Activated T-cell treated with anti-CD3 and anti-CD28 coated beads for 48 hours (primary cell): ENCODE results near the gene CTBP1.

ENCODE experiments used
- DNase-seq: peaks from one replicate; pipeline ENCODE4 v3.0.0-alpha.2; 2020; ENCODE audit warnings: low read depth

The CTBP1 gene

GRCh38 chr4:1174941-1175634, 73.8 kb downstream of the CTBP1 start:
- no peak for DNase-seq

GRCh38 chr4:1172971-1173757, 75.8 kb downstream of the CTBP1 start:
- no peak for DNase-seq

- no peak for DNase-seq
Observed at GRCh38 chr4:1172228-1172851, 76.6 kb downstream of the CTBP1 start, which contains the start of gene SPON2. SPON2 (minus strand) TSS chr4:1172583.

- DNase-seq: peak; percentile 56
Observed at GRCh38 chr4:1171311-1172227, 77.4 kb downstream of the CTBP1 start.

GRCh38 chr4:1170976-1171310, 78.0 kb downstream of the CTBP1 start:
- no peak for DNase-seq

GRCh38 chr4:1170156-1170975, 78.6 kb downstream of the CTBP1 start:
- DNase-seq: no peak

- no peak for DNase-seq
Observed at GRCh38 chr4:1169691-1170096, 79.2 kb downstream of the CTBP1 start.

- no peak for DNase-seq
Observed at GRCh38 chr4:1169171-1169671, 79.7 kb downstream of the CTBP1 start.

GRCh38 chr4:1168191-1169101, 80.5 kb downstream of the CTBP1 start:
- no peak for DNase-seq

- DNase-seq: peak; percentile 87
Observed at GRCh38 chr4:1167244-1167949, 81.5 kb downstream of the CTBP1 start.

GRCh38 chr4:1166509-1167243, 82.3 kb downstream of the CTBP1 start:
- DNase-seq: no peak

GRCh38 chr4:1164956-1165545, 83.9 kb downstream of the CTBP1 start:
- DNase-seq: no peak

- DNase-seq: no peak
Observed at GRCh38 chr4:1164444-1164843, 84.5 kb downstream of the CTBP1 start.

- no peak for DNase-seq
Observed at GRCh38 chr4:1164040-1164439, 84.9 kb downstream of the CTBP1 start.
